Naive B cell (primary cell): Measurements from ENCODE around the gene NXPH1. TPM values are rescaled to one million over a fixed set of nuclear protein-coding genes. Genes with fewer than 3 reads are reported as not detected.

Experiments used
- ATAC-seq, 2 donors: fragments of 150-1000 bp; cut with Tn5 transposase; 2 replicates each; pipeline ENCODE4 v1.10.0; 2021; ENCODE audit warnings: low read depth in 2 of 2, mild to moderate bottlenecking in 2 of 2, moderate library complexity in 2 of 2
- DNase-seq: peaks from one replicate; pipeline ENCODE4 v3.0.0; 2022
- H3K27ac Mint-ChIP-seq, 6 donors: one replicate each; pipeline ENCODE4 v1.8.0; 2020 to 2022; ENCODE audit warnings: mild to moderate bottlenecking in 6 of 6, mixed read lengths in 6 of 6, moderate library complexity in 5 of 6, inconsistent platforms in 2 of 6
- H3K27me3 Mint-ChIP-seq, 3 donors: one replicate each; pipeline ENCODE4 v1.8.0; 2021 to 2022; ENCODE audit warnings: mixed read lengths in 3 of 3, mild to moderate bottlenecking in 1 of 3
- H3K36me3 Mint-ChIP-seq, 2 donors: one replicate each; pipeline ENCODE4 v1.8.0; 2020 to 2022; ENCODE audit warnings: mixed read lengths in 2 of 2, inconsistent platforms in 1 of 2, mild to moderate bottlenecking in 1 of 2
- H3K4me1 Mint-ChIP-seq, 3 donors: one replicate each; pipeline ENCODE4 v1.8.0; 2020 to 2022; ENCODE audit warnings: mixed read lengths in 3 of 3, inconsistent platforms in 1 of 3, mild to moderate bottlenecking in 1 of 3, moderate library complexity in 1 of 3
- H3K4me3 Mint-ChIP-seq, 8 donors: one replicate each; pipeline ENCODE4 v1.8.0; 2020 to 2022; ENCODE audit warnings: mild to moderate bottlenecking in 8 of 8, mixed read lengths in 8 of 8, moderate library complexity in 8 of 8, inconsistent platforms in 2 of 8
- H3K9me3 Mint-ChIP-seq, 7 donors: one replicate each; pipeline ENCODE4 v1.8.0; 2020 to 2022; ENCODE audit warnings: mixed read lengths in 7 of 7, mild to moderate bottlenecking in 5 of 7, inconsistent platforms in 2 of 7, moderate library complexity in 1 of 7
- polyA plus RNA-seq, 6 donors: library from polyadenylated mRNA; unstranded; fragments of 300-500 nt; fragmentation: Illumina TruSeq; gene quantifications; one replicate each; pipeline ENCODE4 v1.2.3, GENCODE V29; 2021; ENCODE audit warnings: low read depth in 6 of 6

The NXPH1 gene
- polyA plus RNA-seq, 6 donors from 2014 or later, result not detected

- ATAC-seq, result no peak
- Mint-ChIP-seq H3K36me3 (no peaks in the 10 kb centered on the region), H3K4me1 (no peaks in the 10 kb centered on the region), H3K27me3 (no peaks in the 10 kb centered on the region), H3K27ac (no peak overlapping the region), H3K4me3 (no peak overlapping the region), H3K9me3 (peaks cover 0 to 5% (median 0%) of the 10 kb centered on the region in 7 donors)
- no peak for DNase-seq
Observed at GRCh38 chr7:8742837-8743236, 309.4 kb downstream of the NXPH1 start.

- Mint-ChIP-seq H3K36me3 (no peaks in the 10 kb centered on the region), H3K27ac (no peak overlapping the region), H3K27me3 (no peaks in the 10 kb centered on the region), H3K4me3 (no peak overlapping the region), H3K4me1 (no peaks in the 10 kb centered on the region), H3K9me3 (peaks cover 0 to 4% (median 0%) of the 10 kb centered on the region in 7 donors)
- DNase-seq (no peak), ATAC-seq (no peak)
Observed at GRCh38 chr7:8747338-8747737, 313.9 kb downstream of the NXPH1 start.

- no peaks in the 10 kb centered on the region for H3K4me1 Mint-ChIP-seq
- DNase-seq (no peak), ATAC-seq (no peak)
- no peaks in the 10 kb centered on the region for H3K36me3 Mint-ChIP-seq
- no peaks in the 10 kb centered on the region for H3K27me3 Mint-ChIP-seq
- no peak overlapping the region for H3K4me3 Mint-ChIP-seq
- H3K9me3 Mint-ChIP-seq, result peaks cover 0 to 4% (median 0%) of the 10 kb centered on the region in 7 donors
- no peak overlapping the region for H3K27ac Mint-ChIP-seq
Observed at GRCh38 chr7:8751557-8752231, 318.3 kb downstream of the NXPH1 start.

- ATAC-seq, result no peak
- Mint-ChIP-seq H3K4me1 (no peaks in the 10 kb centered on the region), H3K27ac (no peak overlapping the region), H3K27me3 (no peaks in the 10 kb centered on the region), H3K9me3 (peaks cover 0 to 6% (median 0%) of the 10 kb centered on the region in 7 donors), H3K4me3 (no peak overlapping the region), H3K36me3 (no peaks in the 10 kb centered on the region)
- DNase-seq, result no peak
Observed at GRCh38 chr7:8753355-8753754, 319.9 kb downstream of the NXPH1 start.

GRCh38 chr7:8761731-8762130 is 328.3 kb downstream of the NXPH1 start:
- DNase-seq (no peak), ATAC-seq (no peak)
- Mint-ChIP-seq H3K36me3 (no peaks in the 10 kb centered on the region), H3K9me3 (peaks cover 0 to 4% (median 0%) of the 10 kb centered on the region in 7 donors), H3K27ac (no peak overlapping the region), H3K27me3 (no peaks in the 10 kb centered on the region), H3K4me3 (no peak overlapping the region), H3K4me1 (no peaks in the 10 kb centered on the region)

- H3K4me1 Mint-ChIP-seq, result no peaks in the 10 kb centered on the region
- H3K27me3 Mint-ChIP-seq, result no peaks in the 10 kb centered on the region
- peaks cover 0 to 8% (median 0%) of the 10 kb centered on the region in 7 donors for H3K9me3 Mint-ChIP-seq
- H3K36me3 Mint-ChIP-seq, result no peaks in the 10 kb centered on the region
- ATAC-seq (no peak), DNase-seq (no peak)
- no peak overlapping the region for H3K27ac Mint-ChIP-seq
- H3K4me3 Mint-ChIP-seq, result no peak overlapping the region
Observed at GRCh38 chr7:8762803-8763202, 329.4 kb downstream of the NXPH1 start.

- Mint-ChIP-seq H3K4me3 (no peak overlapping the region), H3K9me3 (peaks cover 0 to 4% (median 0%) of the 10 kb centered on the region in 7 donors), H3K27me3 (no peaks in the 10 kb centered on the region), H3K4me1 (no peaks in the 10 kb centered on the region), H3K36me3 (no peaks in the 10 kb centered on the region), H3K27ac (no peak overlapping the region)
- ATAC-seq, result no peak
- DNase-seq, result no peak
Observed at GRCh38 chr7:8765374-8765773, 332.0 kb downstream of the NXPH1 start.

- DNase-seq (no peak), ATAC-seq (no peak)
- peaks cover 0 to 10% (median 3%) of the 10 kb centered on the region in 7 donors for H3K9me3 Mint-ChIP-seq
- H3K4me3 Mint-ChIP-seq, result no peak overlapping the region
- H3K27ac Mint-ChIP-seq, result no peak overlapping the region
- H3K4me1 Mint-ChIP-seq, result no peaks in the 10 kb centered on the region
- H3K27me3 Mint-ChIP-seq, result no peaks in the 10 kb centered on the region
- H3K36me3 Mint-ChIP-seq, result no peaks in the 10 kb centered on the region
Observed at GRCh38 chr7:8773518-8773917, 340.1 kb downstream of the NXPH1 start.

- no peak for ATAC-seq
- peaks cover 0 to 10% (median 0%) of the 10 kb centered on the region in 7 donors for H3K9me3 Mint-ChIP-seq
- no peaks in the 10 kb centered on the region for H3K27me3 Mint-ChIP-seq
- H3K36me3 Mint-ChIP-seq, result no peaks in the 10 kb centered on the region
- H3K4me1 Mint-ChIP-seq, result no peaks in the 10 kb centered on the region
- H3K27ac Mint-ChIP-seq, result no peak overlapping the region
- no peak overlapping the region for H3K4me3 Mint-ChIP-seq
- no peak for DNase-seq
Observed at GRCh38 chr7:8778459-8778858, 345.1 kb downstream of the NXPH1 start.

GRCh38 chr7:8781166-8781565 is 347.8 kb downstream of the NXPH1 start:
- DNase-seq (no peak), ATAC-seq (no peak)
- Mint-ChIP-seq H3K36me3 (no peaks in the 10 kb centered on the region), H3K27me3 (no peaks in the 10 kb centered on the region), H3K27ac (no peak overlapping the region), H3K9me3 (peaks cover 0 to 2% (median 0%) of the 10 kb centered on the region in 7 donors), H3K4me3 (no peak overlapping the region), H3K4me1 (no peaks in the 10 kb centered on the region)

GRCh38 chr7:8783229-8783628 is 349.8 kb downstream of the NXPH1 start:
- Mint-ChIP-seq H3K4me3 (no peak overlapping the region), H3K36me3 (no peaks in the 10 kb centered on the region), H3K9me3 (peaks cover 0 to 7% (median 2%) of the 10 kb centered on the region in 7 donors), H3K4me1 (no peaks in the 10 kb centered on the region), H3K27ac (no peak overlapping the region), H3K27me3 (no peaks in the 10 kb centered on the region)
- DNase-seq (no peak), ATAC-seq (no peak)

- no peak for DNase-seq
- no peaks in the 10 kb centered on the region for H3K36me3 Mint-ChIP-seq
- H3K27me3 Mint-ChIP-seq, result no peaks in the 10 kb centered on the region
- no peak overlapping the region for H3K4me3 Mint-ChIP-seq
- H3K27ac Mint-ChIP-seq, result no peak overlapping the region
- ATAC-seq, result no peak
- no peaks in the 10 kb centered on the region for H3K4me1 Mint-ChIP-seq
- peaks cover 0 to 9% (median 2%) of the 10 kb centered on the region in 7 donors for H3K9me3 Mint-ChIP-seq
Observed at GRCh38 chr7:8785081-8785480, 351.7 kb downstream of the NXPH1 start.

GRCh38 chr7:8800986-8801385 is 367.6 kb downstream of the NXPH1 start:
- ATAC-seq, result no peak
- DNase-seq, result no peak
- Mint-ChIP-seq H3K9me3 (peaks cover 2 to 18% (median 6%) of the 10 kb centered on the region in 7 donors), H3K4me1 (no peaks in the 10 kb centered on the region), H3K27me3 (no peaks in the 10 kb centered on the region), H3K27ac (no peak overlapping the region), H3K4me3 (no peak overlapping the region), H3K36me3 (no peaks in the 10 kb centered on the region)
